Measurements from ENCODE around the gene PIP4P1.

PIP4P1 gene

DNA sequence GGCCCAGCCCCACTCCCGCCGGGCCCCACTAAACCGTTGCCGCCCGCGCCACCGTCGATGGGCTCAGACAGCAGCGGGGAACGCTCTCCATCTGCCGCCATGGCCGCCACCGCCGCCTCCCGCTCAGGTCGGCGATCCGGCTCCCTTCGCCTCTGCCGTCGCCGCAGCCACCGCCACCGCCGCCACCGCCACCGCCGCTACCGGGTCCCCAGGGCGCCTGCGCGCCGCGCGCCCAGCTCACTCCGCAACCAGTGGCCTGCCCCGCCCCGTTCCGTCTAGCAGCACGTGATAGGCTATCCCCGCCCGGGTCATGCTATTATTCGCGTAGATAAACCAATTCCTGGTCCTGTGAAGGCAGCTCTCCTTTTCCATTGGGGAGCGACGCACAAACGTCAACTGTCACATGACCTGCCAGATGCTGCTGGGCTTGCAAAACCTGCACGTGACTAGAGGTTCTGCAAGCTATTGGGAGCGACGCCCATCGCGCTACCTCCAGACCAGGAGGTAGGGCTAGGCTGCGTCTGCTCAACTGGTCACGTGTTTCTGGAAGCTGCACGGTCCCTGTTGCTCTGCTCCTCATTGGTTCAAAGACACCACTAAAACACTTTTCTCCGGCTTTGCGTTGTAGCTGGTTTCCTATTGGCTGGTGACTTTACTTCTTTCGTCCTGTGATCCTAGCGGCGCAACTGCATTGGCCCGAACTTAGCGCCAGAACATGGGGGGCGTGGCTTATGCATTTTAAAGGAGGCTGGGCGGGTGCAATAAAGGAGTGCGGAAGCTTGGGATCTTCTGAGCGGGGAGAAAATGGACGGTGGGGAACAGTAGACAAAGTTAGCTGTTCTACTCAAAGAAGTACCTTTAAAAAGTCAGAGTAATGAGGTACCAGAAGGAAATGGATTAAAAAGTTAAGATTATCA lies at the start of gene PIP4P1:
Gene PIP4P1 (minus strand): TSS at position 210 of the 917 bp plus-strand sequence. CDS start 109 bp downstream, at position 101.
- TF ChIP-seq GATA3 (IDR thresholded peaks at IDR 0.05; ENCODE audit: low read depth, low read length) = no peak
- no peak for TF ChIP-seq GATA2 (IDR thresholded peaks at IDR 0.05; ENCODE audit: low read depth, low read length)

DNA sequence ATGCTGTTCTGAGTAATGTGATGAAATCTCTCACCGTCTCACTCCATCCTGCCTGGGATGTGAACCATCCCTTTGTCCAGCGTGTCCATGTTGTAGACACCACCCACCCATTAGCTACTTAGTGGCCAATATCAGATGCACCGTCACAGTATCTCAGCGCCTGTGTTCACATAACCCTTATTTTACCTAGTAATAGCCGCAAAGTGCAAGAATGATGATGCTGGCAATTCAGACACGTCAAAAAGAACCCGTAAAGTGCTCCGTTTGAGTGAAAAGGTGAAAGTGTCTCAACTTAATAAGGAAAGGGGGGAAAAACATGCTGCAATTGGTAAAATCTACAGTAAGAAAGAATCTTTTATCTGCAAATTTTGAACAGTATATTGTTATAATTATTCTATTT lies 47.1 kb upstream of the PIP4P1 start:
- no peak for TF ChIP-seq GATA3 (IDR thresholded peaks at IDR 0.05; ENCODE audit: low read depth, low read length)
- TF ChIP-seq GATA2 (IDR thresholded peaks at IDR 0.05; ENCODE audit: low read depth, low read length) = no peak

DNA sequence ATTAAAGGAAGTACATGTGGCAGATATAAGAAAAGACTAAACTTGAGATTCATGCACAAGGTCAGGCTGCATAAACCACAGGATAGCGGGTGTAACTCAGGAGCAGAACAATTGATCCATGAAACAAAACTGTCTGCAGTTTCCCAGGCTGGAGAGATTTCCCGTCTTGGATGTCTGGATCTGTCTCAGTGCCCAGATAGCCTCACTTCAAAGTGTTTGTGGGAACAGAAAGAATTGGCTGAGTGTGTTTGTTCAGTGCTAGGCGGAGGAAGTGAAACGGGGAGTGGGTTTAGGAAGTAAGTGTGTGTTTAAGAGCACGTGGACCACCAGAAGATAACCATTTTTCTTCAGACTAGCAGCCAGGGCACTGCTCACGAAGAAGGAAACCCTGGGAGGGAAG lies 42.7 kb upstream of the PIP4P1 start:
- TF ChIP-seq GATA2 (IDR thresholded peaks at IDR 0.05; ENCODE audit: low read depth, low read length) (no peak), GATA3 (IDR thresholded peaks at IDR 0.05; ENCODE audit: low read depth, low read length) (no peak)

DNA sequence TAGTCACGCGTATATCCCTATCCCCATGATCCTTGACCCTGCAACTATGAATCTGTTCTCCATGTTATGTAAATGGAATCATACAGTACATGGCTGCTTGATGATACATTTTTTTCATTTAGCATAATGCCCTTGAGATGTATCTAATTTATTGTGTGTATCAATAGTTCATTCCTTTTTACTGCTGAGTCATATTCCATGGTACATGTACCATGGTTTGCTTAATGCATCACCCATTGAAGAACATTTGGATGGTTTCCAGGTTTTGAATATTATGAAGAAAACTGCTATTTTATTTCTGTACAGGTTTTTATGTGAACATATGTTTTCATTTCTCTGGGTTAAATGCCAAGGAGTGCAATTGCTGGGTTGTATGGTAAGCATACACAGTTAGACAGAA lies 40.1 kb upstream of the PIP4P1 start:
- TF ChIP-seq GATA3 (IDR thresholded peaks at IDR 0.05; ENCODE audit: low read depth, low read length) = no peak

DNA sequence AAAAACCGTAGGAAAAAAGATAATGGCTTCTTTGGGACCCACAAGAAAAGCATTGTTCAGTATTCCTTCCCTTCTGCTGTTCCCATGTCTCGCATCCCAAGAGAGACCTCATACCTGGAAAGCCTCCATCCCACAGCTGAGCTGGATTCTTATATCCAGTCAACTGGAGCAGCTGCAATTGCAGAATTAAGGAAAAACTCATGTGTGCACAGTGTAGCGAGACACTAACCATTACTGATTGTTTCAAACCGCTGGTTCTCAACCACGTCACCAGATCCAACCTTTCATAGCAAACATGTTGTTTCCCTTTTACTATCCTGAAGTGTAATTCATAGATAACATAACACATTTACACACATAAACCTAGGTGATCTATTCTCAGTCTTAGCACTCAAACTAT lies 38.6 kb upstream of the PIP4P1 start:
- no peak for TF ChIP-seq GATA3 (IDR thresholded peaks at IDR 0.05; ENCODE audit: low read depth, low read length)

DNA sequence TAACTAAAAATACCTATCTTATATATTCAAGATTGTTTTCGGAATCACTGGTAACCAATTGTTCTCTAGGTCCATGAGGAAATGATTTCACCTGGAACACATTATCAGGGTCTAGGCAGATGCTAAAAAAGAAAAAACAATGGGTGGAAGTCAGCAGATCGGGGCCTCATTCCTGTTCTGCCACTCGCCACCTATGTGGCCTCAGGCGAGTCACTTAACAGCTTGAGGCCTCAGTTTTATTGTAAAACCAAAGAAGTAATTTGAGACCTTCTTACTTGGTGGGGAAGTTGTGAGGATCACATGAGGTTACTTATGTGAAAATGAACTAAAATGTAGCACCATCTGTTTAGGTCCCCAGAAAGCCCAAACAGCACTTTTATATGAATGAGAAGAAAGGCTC lies 37.9 kb upstream of the PIP4P1 start:
- TF ChIP-seq GATA3 (IDR thresholded peaks at IDR 0.05; ENCODE audit: low read depth, low read length) (no peak), GATA2 (IDR thresholded peaks at IDR 0.05; ENCODE audit: low read depth, low read length) (no peak)

DNA sequence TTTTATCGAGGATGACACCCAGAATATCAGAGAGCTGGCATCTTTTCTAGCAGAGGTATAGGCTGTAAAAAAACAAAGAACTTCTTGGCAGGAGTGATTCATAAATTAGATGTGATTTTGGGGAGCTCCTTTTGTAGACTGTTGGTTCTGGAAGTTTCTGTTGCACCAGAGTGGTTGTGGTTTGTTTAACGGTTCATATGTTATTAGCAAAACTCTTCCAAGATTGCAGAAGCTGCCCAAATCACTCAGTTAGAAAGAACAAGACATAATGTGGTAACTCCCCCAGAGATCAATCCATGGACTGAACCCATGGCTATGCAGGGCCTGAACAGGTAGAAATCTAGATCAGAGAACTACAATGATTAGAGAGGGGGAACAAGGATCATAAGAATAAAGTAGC lies 37.4 kb upstream of the PIP4P1 start:
- no peak for TF ChIP-seq GATA3 (IDR thresholded peaks at IDR 0.05; ENCODE audit: low read depth, low read length)
- TF ChIP-seq GATA2 (IDR thresholded peaks at IDR 0.05; ENCODE audit: low read depth, low read length) = no peak

DNA sequence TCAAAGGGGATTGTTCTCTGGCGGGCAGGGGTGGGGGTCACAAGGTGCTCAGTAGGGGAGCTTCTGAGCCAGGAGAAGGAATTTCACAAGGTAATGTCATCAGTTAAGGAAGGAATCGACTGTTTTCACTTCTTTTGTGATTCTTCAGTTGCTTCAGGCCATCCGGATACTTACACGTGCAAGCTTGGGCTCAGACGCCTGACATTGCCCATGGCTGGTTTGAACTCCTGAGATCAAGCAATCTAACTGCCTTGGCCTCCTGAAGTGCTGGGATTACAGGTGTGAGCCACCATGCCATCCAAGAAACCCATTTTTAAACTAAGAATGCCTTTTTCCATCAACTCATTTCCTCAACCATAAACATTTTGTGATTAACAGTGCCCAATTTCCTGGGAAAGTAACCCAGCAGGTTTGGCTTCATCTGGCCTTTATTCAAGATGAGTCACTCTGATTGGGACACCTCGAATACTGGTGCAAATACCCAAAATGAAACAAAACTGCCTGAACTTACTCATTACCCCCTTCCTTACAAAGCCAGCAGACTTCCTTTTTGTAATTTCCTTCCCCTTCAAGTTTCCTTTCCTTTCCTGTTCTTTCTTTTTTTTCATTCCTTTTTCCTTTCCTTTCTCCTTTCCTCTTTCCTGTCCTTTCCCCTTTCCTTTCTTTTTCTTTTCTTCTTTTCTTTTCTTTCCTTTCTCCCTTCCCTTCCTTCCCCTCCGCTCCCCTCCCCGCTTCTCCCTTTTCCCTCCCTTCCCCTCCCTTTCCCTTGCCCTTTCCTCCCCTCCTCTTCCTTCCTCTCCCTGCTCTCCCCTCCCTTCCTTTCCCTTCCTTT lies 33.9 kb upstream of the PIP4P1 start:
- TF ChIP-seq GATA2 (IDR thresholded peaks at IDR 0.05; ENCODE audit: low read depth, low read length) = no peak
- no peak for TF ChIP-seq GATA3 (IDR thresholded peaks at IDR 0.05; ENCODE audit: low read depth, low read length)

DNA sequence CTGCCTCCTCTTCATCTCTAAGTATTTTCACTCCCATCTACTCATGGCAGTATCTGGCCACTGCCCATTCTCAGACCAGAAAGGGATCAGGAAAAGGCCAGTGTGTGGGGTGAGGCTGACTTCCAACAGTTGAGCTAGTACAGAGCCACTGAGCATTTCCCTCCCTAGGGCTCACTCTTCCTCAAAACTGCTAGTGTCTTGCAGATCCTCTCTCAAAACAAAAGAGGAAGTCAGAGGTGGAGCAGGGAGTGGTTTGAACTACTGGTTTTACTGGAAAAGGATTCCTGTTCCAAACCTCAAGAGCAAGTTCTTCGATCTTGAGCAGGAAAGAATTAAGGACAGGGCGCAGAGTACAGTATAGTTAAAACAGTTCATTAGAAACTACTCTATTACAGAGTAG lies 32.4 kb upstream of the PIP4P1 start:
- no peak for TF ChIP-seq GATA3 (IDR thresholded peaks at IDR 0.05; ENCODE audit: low read depth, low read length)
- TF ChIP-seq GATA2 (IDR thresholded peaks at IDR 0.05; ENCODE audit: low read depth, low read length) = no peak

DNA sequence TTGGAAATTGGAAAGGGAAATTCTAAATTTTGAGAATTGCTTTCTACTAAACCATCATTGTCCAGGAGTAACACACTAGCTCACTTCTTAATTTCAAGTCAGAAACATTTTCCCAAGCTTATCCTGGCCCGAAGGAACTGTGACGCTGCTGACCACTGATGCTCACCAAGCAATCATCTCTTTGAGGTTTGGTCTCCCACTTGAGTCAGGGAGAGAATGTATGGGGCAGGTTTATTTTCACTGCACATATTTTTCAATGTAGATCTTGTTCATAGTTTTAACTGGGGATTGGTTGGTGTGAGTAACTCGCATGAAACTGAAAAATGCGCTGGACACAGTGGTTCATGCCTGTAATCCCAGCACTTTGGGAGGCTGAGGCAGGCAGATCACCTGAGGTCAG lies 31.3 kb upstream of the PIP4P1 start:
- TF ChIP-seq GATA3 (IDR thresholded peaks at IDR 0.05; ENCODE audit: low read depth, low read length) (no peak), GATA2 (IDR thresholded peaks at IDR 0.05; ENCODE audit: low read depth, low read length) (no peak)

DNA sequence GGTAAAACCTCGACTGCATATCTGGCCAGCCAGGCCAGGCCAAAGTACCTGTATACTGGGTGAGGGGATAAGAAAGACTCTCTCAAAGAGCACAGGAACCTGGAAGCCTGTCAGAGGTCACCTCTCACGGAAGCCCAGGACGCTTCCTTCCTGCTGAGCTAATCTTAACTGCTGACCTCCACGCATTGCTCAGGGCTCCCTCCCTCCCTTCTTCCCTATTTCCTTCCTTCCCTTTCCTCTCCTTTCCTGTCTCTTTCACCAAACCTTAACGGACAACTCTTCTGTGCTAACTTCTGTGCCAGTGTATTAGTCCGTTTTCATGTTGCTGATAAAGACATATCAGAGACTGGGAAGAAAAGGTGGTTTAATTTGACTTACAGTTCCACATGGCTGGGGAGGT lies 29.3 kb upstream of the PIP4P1 start:
- no peak for TF ChIP-seq GATA2 (IDR thresholded peaks at IDR 0.05; ENCODE audit: low read depth, low read length)
- no peak for TF ChIP-seq GATA3 (IDR thresholded peaks at IDR 0.05; ENCODE audit: low read depth, low read length)

DNA sequence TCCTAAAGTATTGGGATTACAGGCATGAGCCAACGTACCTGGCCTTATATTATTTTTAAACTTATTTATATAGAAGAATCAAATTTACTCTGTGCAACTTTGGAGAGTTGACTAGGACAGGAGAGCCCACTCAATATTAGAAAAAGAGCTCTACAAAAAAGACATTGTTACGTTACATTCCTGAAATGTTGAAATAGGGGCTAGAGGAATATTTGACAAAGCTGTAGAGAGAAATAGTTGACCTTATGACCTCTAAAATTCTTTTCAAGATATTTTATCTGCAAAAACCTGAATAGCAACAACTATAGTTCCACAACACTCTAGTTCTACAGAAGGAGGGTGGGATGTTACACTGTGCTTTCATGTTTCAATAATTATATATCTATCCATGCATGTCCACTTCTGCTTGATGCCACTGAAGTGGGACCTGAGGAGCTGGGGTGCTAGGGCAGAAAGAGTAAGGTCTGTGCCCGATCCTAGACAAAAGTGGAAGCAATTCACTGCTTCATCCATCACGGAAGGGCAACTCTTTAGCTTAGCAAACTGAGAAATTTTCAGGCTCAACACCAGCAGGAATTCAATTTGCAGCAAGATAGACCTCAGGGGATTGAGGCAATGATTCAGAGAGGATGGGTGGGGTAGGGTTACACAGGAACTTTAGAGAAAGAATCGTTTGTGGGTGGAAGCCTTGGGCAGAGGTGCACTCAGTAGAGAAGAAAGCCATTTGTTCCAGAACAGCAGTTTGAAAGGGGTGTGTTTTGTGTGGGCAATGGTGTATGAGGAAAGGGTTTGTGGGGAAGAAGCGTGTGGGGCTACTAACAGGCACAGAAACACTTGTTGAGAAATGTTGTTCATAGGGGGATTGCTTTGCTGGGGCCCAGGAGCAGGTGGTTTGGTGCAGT lies 28.1 kb upstream of the PIP4P1 start:
- no peak for TF ChIP-seq GATA2 (IDR thresholded peaks at IDR 0.05; ENCODE audit: low read depth, low read length)
- TF ChIP-seq GATA3 (IDR thresholded peaks at IDR 0.05; ENCODE audit: low read depth, low read length) = no peak

DNA sequence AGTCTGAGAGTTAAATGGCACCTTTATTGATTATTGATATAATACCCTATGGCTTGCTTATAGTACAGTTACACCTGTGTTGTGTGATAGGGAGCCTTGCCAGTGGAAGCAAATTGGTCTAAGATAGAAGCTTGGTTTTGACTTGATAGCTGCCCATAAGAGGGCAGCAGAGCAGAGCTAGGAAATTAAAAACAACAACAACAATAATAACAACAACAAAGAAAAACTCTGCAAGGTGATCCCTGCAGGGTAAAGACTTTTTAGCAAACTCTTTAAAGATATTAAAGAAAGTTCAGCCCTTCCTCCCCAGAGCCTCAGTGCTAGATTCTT lies 26.1 kb upstream of the PIP4P1 start:
- no peak for TF ChIP-seq GATA2 (IDR thresholded peaks at IDR 0.05; ENCODE audit: low read depth, low read length)
